PFSK-1 (cell line): ENCODE measurements around the gene AQP10.

Experiments
- FOXP2 ChIP-seq: optimal IDR thresholded peaks from 2 replicates; pipeline ENCODE3; 2011; ENCODE audit warnings: borderline replicate concordance, control low read depth, inconsistent platforms; ENCODE audit not compliant: insufficient read depth; ENCODE audit errors: extremely low read length, extremely low read depth
- POLR2AphosphoS5 ChIP-seq: IDR thresholded peaks from 2 replicates; pipeline ENCODE4 v1.6.1; 2012; ENCODE audit warnings: low read depth, mild to moderate bottlenecking, control low read depth, low read length, moderate library complexity
- REST ChIP-seq, 2 experiments: IDR thresholded peaks; 2 replicates each; pipeline versions ENCODE4 v1.6.1 to v1.8.0; 2011 to 2012; ENCODE audit warnings: low read depth in 2 of 2, low read length in 2 of 2, control low read depth in 1 of 2, inconsistent platforms in 1 of 2, mild to moderate bottlenecking in 1 of 2, moderate library complexity in 1 of 2; ENCODE audit not compliant: insufficient read depth in 1 of 2
- SIN3A ChIP-seq: IDR thresholded peaks from 2 replicates; pipeline ENCODE4 v1.6.1; 2012; ENCODE audit warnings: mild to moderate bottlenecking, low read length, moderate library complexity, borderline replicate concordance; ENCODE audit not compliant: insufficient read depth
- TAF1 ChIP-seq: IDR thresholded peaks from 2 replicates; pipeline ENCODE4 v1.6.1; 2012; ENCODE audit warnings: low read length, control low read depth, borderline replicate concordance; ENCODE audit not compliant: insufficient read depth

AQP10 gene

GRCh38 chr1:154347961-154348360, 27.1 kb downstream of the AQP10 start:
- TF ChIP-seq TAF1 (no peak), FOXP2 (no peak), POLR2AphosphoS5 (no peak), REST (IDR thresholded peaks at IDR 0.05; ENCODE audit: insufficient read depth in 1 of 2, low read depth in 2 of 2, low read length in 2 of 2) (no peak), SIN3A (no peak)

GRCh38 chr1:154348429-154349076, 27.7 kb downstream of the AQP10 start:
- TF ChIP-seq FOXP2, result no peak
- TF ChIP-seq REST (IDR thresholded peaks at IDR 0.05; ENCODE audit: insufficient read depth in 1 of 2, low read depth in 2 of 2, low read length in 2 of 2), result no peak
- no peak for TF ChIP-seq TAF1
- TF ChIP-seq POLR2AphosphoS5, result no peak
- TF ChIP-seq SIN3A, result no peak

- TF ChIP-seq TAF1 (no peak), POLR2AphosphoS5 (no peak), FOXP2 (no peak), REST (IDR thresholded peaks at IDR 0.05; ENCODE audit: insufficient read depth in 1 of 2, low read depth in 2 of 2, low read length in 2 of 2) (no peak), SIN3A (no peak)
These were observed 28.2 kb downstream of the AQP10 start for GRCh38 chr1:154349121-154349520.

GRCh38 chr1:154350383-154350782, 29.5 kb downstream of the AQP10 start:
- TF ChIP-seq REST (IDR thresholded peaks at IDR 0.05; ENCODE audit: insufficient read depth in 1 of 2, low read depth in 2 of 2, low read length in 2 of 2) (no peak), TAF1 (no peak), SIN3A (no peak), POLR2AphosphoS5 (no peak), FOXP2 (no peak)
